ENCODE data around the gene CD300LG. TPM values are rescaled to one million over a fixed set of nuclear protein-coding genes. Genes with fewer than 3 reads are reported as not detected.
"Not testable (repeated sequence)": the region's sequence is repeated elsewhere in the genome, so short reads cannot be mapped to it uniquely, and the experiment has no call there.

Gene CD300LG
- total and polyA plus RNA-seq, 2 donors from 2014 or later, result 1.2 to 3.1 TPM

- Histone ChIP-seq H3K36me3 (ENCODE audit: control insufficient read depth in 2 of 3, insufficient read depth in 3 of 3, low read length in 3 of 3) (no peaks in the 10 kb centered on the region), H3K27ac (ENCODE audit: low read depth in 2 of 2, low read length in 2 of 2) (no peak overlapping the region), H3K4me3 (ENCODE audit: low read length in 3 of 3) (no peak overlapping the region), H3K9me3 (ENCODE audit: control insufficient read depth in 2 of 3, insufficient read depth in 1 of 3, low read length in 3 of 3) (no peaks in the 10 kb centered on the region), H3K4me1 (ENCODE audit: control insufficient read depth in 2 of 3, insufficient read depth in 2 of 3, low read depth in 1 of 3, low read length in 3 of 3) (no peaks in the 10 kb centered on the region), H3K9ac (ENCODE audit: low read length in 3 of 3) (no peak overlapping the region), H3K27me3 (ENCODE audit: control insufficient read depth, insufficient read depth, low read length) (no peaks in the 10 kb centered on the region)
- DNase-seq, result no peak
- TF ChIP-seq, protein P1, sequence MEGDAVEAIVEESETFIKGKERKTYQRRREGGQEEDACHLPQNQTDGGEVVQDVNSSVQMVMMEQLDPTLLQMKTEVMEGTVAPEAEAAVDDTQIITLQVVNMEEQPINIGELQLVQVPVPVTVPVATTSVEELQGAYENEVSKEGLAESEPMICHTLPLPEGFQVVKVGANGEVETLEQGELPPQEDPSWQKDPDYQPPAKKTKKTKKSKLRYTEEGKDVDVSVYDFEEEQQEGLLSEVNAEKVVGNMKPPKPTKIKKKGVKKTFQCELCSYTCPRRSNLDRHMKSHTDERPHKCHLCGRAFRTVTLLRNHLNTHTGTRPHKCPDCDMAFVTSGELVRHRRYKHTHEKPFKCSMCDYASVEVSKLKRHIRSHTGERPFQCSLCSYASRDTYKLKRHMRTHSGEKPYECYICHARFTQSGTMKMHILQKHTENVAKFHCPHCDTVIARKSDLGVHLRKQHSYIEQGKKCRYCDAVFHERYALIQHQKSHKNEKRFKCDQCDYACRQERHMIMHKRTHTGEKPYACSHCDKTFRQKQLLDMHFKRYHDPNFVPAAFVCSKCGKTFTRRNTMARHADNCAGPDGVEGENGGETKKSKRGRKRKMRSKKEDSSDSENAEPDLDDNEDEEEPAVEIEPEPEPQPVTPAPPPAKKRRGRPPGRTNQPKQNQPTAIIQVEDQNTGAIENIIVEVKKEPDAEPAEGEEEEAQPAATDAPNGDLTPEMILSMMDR (IDR thresholded peaks at IDR 0.05; ENCODE audit: borderline replicate concordance, extremely low read depth, insufficient read depth), result no peak
- FAIRE-seq, result no peak
- intact Hi-C loops (cut with DNase I), result no loop called here
Observed at GRCh38 chr17:43891851-43892646, 45.1 kb downstream of the CD300LG start.

DNA sequence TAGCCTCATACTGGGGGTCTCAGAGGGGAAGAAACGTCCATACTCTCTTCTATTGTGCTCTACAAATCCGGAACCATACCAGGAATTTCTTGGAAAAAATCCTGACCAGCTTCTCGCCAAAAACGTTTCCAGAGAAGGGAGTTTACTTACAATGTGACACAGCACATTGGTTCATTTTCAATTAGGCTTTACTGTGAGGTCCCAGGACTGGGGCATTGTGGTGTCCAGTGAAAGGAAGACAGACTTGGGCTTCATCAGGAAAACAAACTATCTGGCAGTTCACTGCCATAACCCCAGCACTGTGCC lies 45.6 kb downstream of the CD300LG start:
- TF ChIP-seq, protein P1 (IDR thresholded peaks at IDR 0.05; ENCODE audit: borderline replicate concordance, extremely low read depth, insufficient read depth), result no peak
- H3K9ac ChIP-seq (ENCODE audit: low read length in 3 of 3), result no peak overlapping the region
- no peaks in the 10 kb centered on the region for H3K27me3 ChIP-seq (ENCODE audit: control insufficient read depth, insufficient read depth, low read length)
- intact Hi-C loops (cut with DNase I), result no loop called here
- H3K36me3 ChIP-seq (ENCODE audit: control insufficient read depth in 2 of 3, insufficient read depth in 3 of 3, low read length in 3 of 3), result no peaks in the 10 kb centered on the region
- H3K27ac ChIP-seq (ENCODE audit: low read depth in 2 of 2, low read length in 2 of 2), result no peak overlapping the region
- FAIRE-seq, result no peak
- H3K4me1 ChIP-seq (ENCODE audit: control insufficient read depth in 2 of 3, insufficient read depth in 2 of 3, low read depth in 1 of 3, low read length in 3 of 3), result no peaks in the 10 kb centered on the region
- no peak for DNase-seq
- H3K4me3 ChIP-seq (ENCODE audit: low read length in 3 of 3), result no peak overlapping the region
- H3K9me3 ChIP-seq (ENCODE audit: control insufficient read depth in 2 of 3, insufficient read depth in 1 of 3, low read length in 3 of 3), result no peaks in the 10 kb centered on the region

GRCh38 chr17:43894494-43894893 lies 47.5 kb downstream of the CD300LG start:
- H3K9ac ChIP-seq (ENCODE audit: low read length in 3 of 3); H3K4me1 ChIP-seq (ENCODE audit: control insufficient read depth in 2 of 3, insufficient read depth in 2 of 3, low read depth in 1 of 3, low read length in 3 of 3); H3K4me3 ChIP-seq (ENCODE audit: low read length in 3 of 3); H3K36me3 ChIP-seq (ENCODE audit: control insufficient read depth in 2 of 3, insufficient read depth in 3 of 3, low read length in 3 of 3); intact Hi-C loops (cut with DNase I); DNase-seq; H3K9me3 ChIP-seq (ENCODE audit: control insufficient read depth in 2 of 3, insufficient read depth in 1 of 3, low read length in 3 of 3); FAIRE-seq; H3K27me3 ChIP-seq (ENCODE audit: control insufficient read depth, insufficient read depth, low read length); H3K27ac ChIP-seq (ENCODE audit: low read depth in 2 of 2, low read length in 2 of 2): not testable (repeated sequence)

- TF ChIP-seq, protein P1 (IDR thresholded peaks at IDR 0.05; ENCODE audit: borderline replicate concordance, extremely low read depth, insufficient read depth), result no peak
- Histone ChIP-seq H3K27me3 (ENCODE audit: control insufficient read depth, insufficient read depth, low read length) (no peaks in the 10 kb centered on the region), H3K4me3 (ENCODE audit: low read length in 3 of 3) (no peak overlapping the region), H3K9ac (ENCODE audit: low read length in 3 of 3) (no peak overlapping the region), H3K36me3 (ENCODE audit: control insufficient read depth in 2 of 3, insufficient read depth in 3 of 3, low read length in 3 of 3) (no peaks in the 10 kb centered on the region), H3K4me1 (ENCODE audit: control insufficient read depth in 2 of 3, insufficient read depth in 2 of 3, low read depth in 1 of 3, low read length in 3 of 3) (peaks cover 0 to 13% (median 0%) of the 10 kb centered on the region in 3 donors), H3K27ac (ENCODE audit: low read depth in 2 of 2, low read length in 2 of 2) (no peak overlapping the region), H3K9me3 (ENCODE audit: control insufficient read depth in 2 of 3, insufficient read depth in 1 of 3, low read length in 3 of 3) (no peaks in the 10 kb centered on the region)
- intact Hi-C loops (cut with DNase I), result no loop called here
- DNase-seq (no peak), FAIRE-seq (no peak)
Observed at GRCh38 chr17:43897831-43898230, 50.9 kb downstream of the CD300LG start.
